LNCAP (cell line): ENCODE results near the gene DNAJB8.
A peak's percentile ranks its signal among the peaks of the same experiment; 100 is the strongest.

Experiments
- CTCF ChIP-seq: fragments of 450-650 bp; IDR thresholded peaks from 2 replicates; pipeline ENCODE4 v1.5.1; 2017; ENCODE audit warnings: mild to moderate bottlenecking

DNAJB8 gene

GRCh38 chr3:128430301-128430700, 36.4 kb downstream of the DNAJB8 start:
- no peak for TF ChIP-seq CTCF

GRCh38 chr3:128429751-128430150, 36.9 kb downstream of the DNAJB8 start:
- no peak for TF ChIP-seq CTCF

GRCh38 chr3:128429275-128429674, 37.4 kb downstream of the DNAJB8 start:
- no peak for TF ChIP-seq CTCF

DNA sequence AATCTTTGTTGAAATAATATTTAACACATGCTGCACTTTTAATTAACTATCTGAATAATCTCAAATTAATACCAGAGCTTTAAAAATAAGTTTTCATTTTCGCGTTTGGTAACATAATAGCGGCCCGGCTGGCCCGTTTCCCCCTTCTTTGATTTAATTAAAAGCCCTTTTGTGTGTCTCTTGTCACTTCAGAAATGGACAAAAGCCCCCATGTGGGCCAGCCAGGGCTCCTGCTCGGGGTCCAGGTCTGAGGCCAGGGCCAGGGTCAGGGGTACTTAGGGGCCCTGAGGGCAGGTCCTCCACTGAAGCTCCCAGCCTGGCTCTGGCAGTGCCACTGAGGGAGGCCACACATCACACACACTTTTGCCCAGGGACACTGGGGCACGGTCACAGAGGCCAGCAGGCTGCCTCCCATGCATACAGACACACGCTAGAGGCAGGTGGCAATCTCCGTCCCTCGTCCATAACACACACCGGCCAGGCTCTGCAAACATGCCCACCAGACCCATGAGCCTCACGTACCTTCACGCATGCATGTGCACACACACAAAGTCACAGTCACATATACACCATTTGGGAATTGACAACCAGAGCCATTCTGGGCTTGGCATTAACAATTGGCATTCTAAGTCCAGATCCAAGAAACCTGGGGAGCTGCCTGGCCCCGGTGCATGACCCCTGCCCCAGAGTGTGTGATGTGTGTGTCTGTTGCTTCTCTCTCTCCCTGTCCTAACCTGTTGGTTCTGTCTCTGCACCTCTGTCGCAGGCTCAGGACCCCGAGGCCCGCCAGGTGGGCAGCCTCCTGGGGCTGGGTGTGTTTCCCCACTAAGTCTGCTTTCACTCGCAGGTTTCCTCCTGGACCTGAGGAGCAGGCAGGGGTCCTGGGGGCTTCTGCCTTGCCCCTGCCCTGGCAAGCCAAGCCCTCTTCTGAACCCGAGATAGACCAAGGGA, 38.5 kb downstream of the DNAJB8 start:
- no peak for TF ChIP-seq CTCF

GRCh38 chr3:128427175-128427857, 39.4 kb downstream of the DNAJB8 start:
- no peak for TF ChIP-seq CTCF

- peak; percentile 96 for TF ChIP-seq CTCF
Measured at GRCh38 chr3:128426128-128426921, 40.4 kb downstream of the DNAJB8 start.

DNA sequence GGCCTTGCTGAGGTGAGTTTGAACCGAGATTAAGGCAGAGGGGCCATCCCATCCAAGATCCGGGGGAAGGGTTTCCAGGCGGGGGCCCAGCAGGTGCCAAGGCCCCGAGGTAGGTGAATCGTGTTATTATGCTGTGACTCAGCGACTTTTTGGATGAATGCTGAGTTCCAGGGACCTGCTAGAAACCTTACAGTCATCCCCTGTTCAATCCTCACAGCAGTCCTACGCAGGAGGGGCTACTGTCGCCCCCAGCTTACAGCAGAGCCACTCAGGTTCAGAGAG, 40.9 kb downstream of the DNAJB8 start:
- TF ChIP-seq CTCF: no peak
